GM20000 (cell line): ENCODE data around the gene DBH.

ENCODE experiments used
- DNase-seq: peaks from one replicate; pipeline ENCODE4 v3.0.0; 2012; ENCODE audit warnings: low spot score
- CTCF ChIP-seq: IDR thresholded peaks from 2 replicates; pipeline ENCODE4 v1.5.1; 2012; ENCODE audit warnings: mild to moderate bottlenecking, control low read depth; ENCODE audit errors: extremely low read depth, missing control alignments

The DBH gene

DNA sequence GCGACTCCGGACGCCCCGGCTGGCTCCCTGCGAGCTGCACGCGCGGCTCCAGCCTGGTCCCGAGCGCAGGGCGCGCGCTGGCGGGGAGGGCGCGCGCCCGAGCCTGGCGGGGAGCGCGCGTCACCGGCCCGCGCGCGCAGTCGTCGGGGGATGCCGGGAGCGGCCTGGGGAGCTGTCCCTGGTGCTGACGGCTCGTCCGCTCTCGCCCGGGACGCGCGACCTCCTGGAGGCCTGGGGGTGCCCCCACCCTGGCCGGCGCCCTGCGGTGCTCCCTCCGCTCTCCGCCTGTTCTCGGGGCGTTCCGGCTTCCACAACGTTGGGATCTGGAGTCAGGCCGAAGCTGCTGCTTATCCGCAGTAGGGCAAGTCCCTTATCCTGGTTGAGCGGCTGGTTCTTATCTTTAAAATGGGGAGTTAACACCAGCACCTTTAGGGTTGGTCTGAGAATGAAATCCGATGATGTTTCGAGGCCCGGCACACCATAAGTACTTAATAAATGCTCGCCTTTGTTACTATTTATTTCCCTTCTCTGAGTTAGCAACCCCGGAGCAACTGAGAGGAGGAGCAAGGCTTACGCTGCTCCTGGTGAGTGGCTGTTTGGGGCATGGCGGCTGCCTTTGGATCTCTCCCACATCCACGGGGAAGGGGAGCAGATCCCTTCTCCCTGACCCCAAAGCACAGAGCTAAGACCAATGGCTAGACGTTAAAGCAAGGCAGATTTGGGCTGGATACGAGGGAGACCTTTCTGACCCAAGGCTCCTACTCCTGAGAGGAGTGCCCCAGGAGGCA, 26.7 kb upstream of the DBH start, which contains the start of gene FAM163B:
Gene FAM163B, minus strand, starts transcription at position 79 of the 788 bp plus-strand sequence. CDS start 29,166 bp downstream, outside the sequence.
- no peak for DNase-seq
- TF ChIP-seq CTCF = no peak

GRCh38 chr9:133610845-133611244, 25.3 kb upstream of the DBH start:
- no peak for DNase-seq
- no peak for TF ChIP-seq CTCF

GRCh38 chr9:133612051-133612450, 24.1 kb upstream of the DBH start:
- DNase-seq = no peak
- TF ChIP-seq CTCF = no peak

DNA sequence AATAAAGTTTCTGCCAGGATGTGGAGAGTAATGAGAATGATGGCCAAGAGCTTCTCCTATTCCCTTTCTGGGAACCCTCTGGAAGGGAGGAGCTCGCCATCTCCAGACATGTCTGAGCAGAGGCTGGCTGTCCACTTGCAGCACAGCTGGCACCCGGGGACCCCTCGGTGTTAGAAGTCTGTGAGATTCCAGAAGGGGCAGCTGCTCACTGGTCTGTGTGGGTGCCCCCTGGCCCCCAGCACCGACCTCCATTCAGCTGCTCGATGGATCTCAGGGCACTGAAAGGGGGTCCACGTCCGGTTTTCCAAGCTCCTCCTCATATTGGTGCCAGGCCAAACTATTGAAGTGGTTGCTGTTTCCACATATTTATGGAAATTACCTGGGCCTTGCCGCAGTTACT, 23.3 kb upstream of the DBH start:
- no peak for TF ChIP-seq CTCF
- DNase-seq = no peak

DNA sequence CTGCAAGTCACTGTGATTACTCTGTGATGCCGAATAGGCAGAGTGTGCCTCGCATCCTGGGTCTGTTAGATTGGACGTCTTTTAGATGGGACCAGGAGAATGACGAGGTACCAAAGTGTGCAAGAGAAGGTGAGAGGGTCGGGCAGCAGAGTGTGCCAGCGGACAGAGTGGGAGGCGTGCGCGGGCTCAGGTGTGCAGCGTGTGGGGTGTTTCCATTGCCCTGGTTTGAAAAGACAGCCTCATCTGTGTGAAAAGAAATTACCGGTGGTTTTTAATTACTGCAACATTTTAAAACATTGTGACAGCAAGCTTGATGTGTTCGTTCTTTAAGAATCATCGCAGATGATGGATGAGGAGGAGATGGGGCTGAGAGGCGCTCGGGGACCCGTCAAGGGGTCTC, 22.7 kb upstream of the DBH start:
- TF ChIP-seq CTCF = no peak
- no peak for DNase-seq

- no peak for TF ChIP-seq CTCF
Observed at GRCh38 chr9:133614056-133614455, 22.1 kb upstream of the DBH start.

GRCh38 chr9:133614678-133615077, 21.5 kb upstream of the DBH start:
- no peak for DNase-seq
- no peak for TF ChIP-seq CTCF

More at GRCh38 chr9:133614056-133614455, 22.1 kb upstream of the DBH start:
- no peak for DNase-seq
